BLaER1 (cell line): ENCODE measurements around the gene PXDN.
"Not testable (repeated sequence)": the region's sequence is repeated elsewhere in the genome, so short reads cannot be mapped to it uniquely, and the experiment has no call there.

Experiments used
- H3K27ac ChIP-seq: shearing (Covaris generic); formaldehyde crosslinking; 2 replicates; pipeline ENCODE4 v1.8.1; 2022
- H3K27me3 ChIP-seq: shearing (Covaris generic); formaldehyde crosslinking; 2 replicates; pipeline ENCODE4 v1.8.1; 2022
- H3K36me3 ChIP-seq: shearing (Covaris generic); formaldehyde crosslinking; 2 replicates; pipeline ENCODE4 v1.8.1; 2022
- H3K4me1 ChIP-seq: shearing (Covaris generic); formaldehyde crosslinking; 2 replicates; pipeline ENCODE4 v1.8.1; 2022
- H3K4me2 ChIP-seq: shearing (Covaris generic); formaldehyde crosslinking; 2 replicates; pipeline ENCODE4 v1.8.1; 2022
- H3K4me3 ChIP-seq: shearing (Covaris generic); formaldehyde crosslinking; 2 replicates; pipeline ENCODE4 v1.8.1; 2022
- H3K9ac ChIP-seq: shearing (Covaris generic); formaldehyde crosslinking; 2 replicates; pipeline ENCODE4 v1.8.1; 2022
- H3K9me3 ChIP-seq: shearing (Covaris generic); formaldehyde crosslinking; 2 replicates; pipeline ENCODE4 v1.8.1; 2022
- H4K20me1 ChIP-seq: shearing (Covaris generic); formaldehyde crosslinking; 2 replicates; pipeline ENCODE4 v1.8.1; 2022
- Cebpa-rat ChIP-seq: shearing (Covaris generic); IDR thresholded peaks from 2 replicates; pipeline ENCODE4 v1.8.1; 2022

The PXDN gene

GRCh38 chr2:1716441-1716840 is 27.9 kb downstream of the PXDN start:
- peaks cover 96% of the 10 kb centered on the region for H4K20me1 ChIP-seq
- peaks cover 98% of the 10 kb centered on the region for H3K4me1 ChIP-seq
- H3K9me3 ChIP-seq: no peaks in the 10 kb centered on the region
- H3K4me3 ChIP-seq: no peak overlapping the region; the same call in 1 of the 2 replicates
- H3K9ac ChIP-seq: peak overlapping the region; percentile 80
- H3K27ac ChIP-seq: peak overlapping the region; percentile 86
- TF ChIP-seq Cebpa-rat: no peak
- peak overlapping the region; percentile 100 for H3K4me2 ChIP-seq
- no peaks in the 10 kb centered on the region for H3K27me3 ChIP-seq
- H3K36me3 ChIP-seq: peaks cover 6% of the 10 kb centered on the region; the same call in 1 of the 2 replicates

- not testable (repeated sequence) for H3K36me3 ChIP-seq, H3K9me3 ChIP-seq, H3K27me3 ChIP-seq
- Histone ChIP-seq H3K4me3 (peak overlapping the region; percentile 60), H3K9ac (peak overlapping the region; percentile 80), H3K4me1 (peaks cover 98% of the 10 kb centered on the region), H4K20me1 (peaks cover 94% of the 10 kb centered on the region), H3K27ac (peak overlapping the region; percentile 86), H3K4me2 (peak overlapping the region; percentile 100)
Measured at GRCh38 chr2:1716014-1716305, 28.4 kb downstream of the PXDN start.

GRCh38 chr2:1715184-1716013 is 28.9 kb downstream of the PXDN start:
- Histone ChIP-seq H3K27ac (peak overlapping the region; percentile 86), H3K4me2 (peak overlapping the region; percentile 100), H3K27me3 (no peaks in the 10 kb centered on the region), H4K20me1 (peaks cover 94% of the 10 kb centered on the region), H3K9me3 (no peaks in the 10 kb centered on the region), H3K4me1 (peaks cover 98% of the 10 kb centered on the region), H3K9ac (peak overlapping the region; percentile 80), H3K4me3 (peak overlapping the region; percentile 60), H3K36me3 (peaks cover 6% of the 10 kb centered on the region; the same call in 1 of the 2 replicates)
- no peak for TF ChIP-seq Cebpa-rat

GRCh38 chr2:1714291-1715064 is 29.8 kb downstream of the PXDN start:
- H4K20me1 ChIP-seq: peaks cover 97% of the 10 kb centered on the region
- H3K4me1 ChIP-seq: peaks cover 100% of the 10 kb centered on the region

GRCh38 chr2:1713839-1714236 is 30.5 kb downstream of the PXDN start:
- Histone ChIP-seq H3K4me1 (peaks cover 100% of the 10 kb centered on the region), H3K36me3 (peaks cover 12% of the 10 kb centered on the region; the same call in 1 of the 2 replicates), H3K27ac (peak overlapping the region; percentile 86), H3K9ac (peak overlapping the region; percentile 80), H3K4me2 (peak overlapping the region; percentile 100), H3K9me3 (no peaks in the 10 kb centered on the region), H3K4me3 (peak overlapping the region; percentile 60), H3K27me3 (no peaks in the 10 kb centered on the region), H4K20me1 (peaks cover 97% of the 10 kb centered on the region)
- TF ChIP-seq Cebpa-rat: no peak

More at GRCh38 chr2:1714291-1715064, 29.8 kb downstream of the PXDN start:
- no peaks in the 10 kb centered on the region for H3K27me3 ChIP-seq
- peak overlapping the region; percentile 80 for H3K9ac ChIP-seq
- peak overlapping the region; percentile 100 for H3K4me2 ChIP-seq
- H3K27ac ChIP-seq: peak overlapping the region; percentile 86
- peaks cover 6% of the 10 kb centered on the region; the same call in 1 of the 2 replicates for H3K36me3 ChIP-seq
- no peak for TF ChIP-seq Cebpa-rat
- peak overlapping the region; percentile 60 for H3K4me3 ChIP-seq
- no peaks in the 10 kb centered on the region for H3K9me3 ChIP-seq

DNA sequence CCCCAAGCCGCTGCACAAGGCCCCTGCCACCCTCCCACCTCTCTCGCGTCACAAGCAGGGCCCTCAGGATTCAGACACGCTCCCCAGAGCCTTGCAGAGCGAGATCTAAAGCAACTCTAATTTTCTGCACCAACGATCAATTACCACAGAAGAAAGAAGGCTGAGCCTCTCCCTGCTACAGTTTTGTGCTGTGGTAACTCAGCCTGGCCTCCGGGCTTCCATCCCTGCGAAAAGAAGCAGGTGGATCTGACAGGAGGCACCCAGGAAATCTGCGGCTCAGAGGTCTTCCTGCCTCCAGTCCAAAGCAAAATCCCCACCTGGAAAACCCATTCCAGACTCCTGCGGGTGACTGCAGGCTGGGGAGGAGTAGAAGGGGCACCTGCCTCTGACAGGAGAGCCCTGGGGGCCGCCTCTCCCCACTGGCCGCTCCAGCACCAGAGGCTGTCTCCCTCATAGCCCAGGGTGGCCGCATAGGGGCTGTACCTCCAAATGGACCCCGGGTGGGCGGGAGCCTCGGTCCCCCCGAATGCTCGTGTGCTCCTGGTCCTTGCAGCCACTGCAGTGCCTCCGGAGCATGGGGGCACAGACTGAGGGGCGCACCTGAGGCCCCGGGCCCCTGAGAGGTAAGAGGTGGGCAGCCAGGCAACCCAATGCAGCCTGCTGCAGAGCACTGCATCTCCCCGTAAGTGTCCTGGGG is 31.0 kb downstream of the PXDN start:
- no peak for TF ChIP-seq Cebpa-rat
- no peaks in the 10 kb centered on the region for H3K27me3 ChIP-seq
- peaks cover 100% of the 10 kb centered on the region for H3K4me1 ChIP-seq
- H4K20me1 ChIP-seq: peaks cover 98% of the 10 kb centered on the region
- 0 out of 2 replicates have a peak, but pooled peaks cover 6% of the 10 kb centered on the region for H3K36me3 ChIP-seq
- peak overlapping the region; percentile 60 for H3K4me3 ChIP-seq
- H3K27ac ChIP-seq: peak overlapping the region; percentile 86
- peak overlapping the region; percentile 100 for H3K4me2 ChIP-seq
- no peaks in the 10 kb centered on the region for H3K9me3 ChIP-seq
- peak overlapping the region; percentile 80 for H3K9ac ChIP-seq

DNA sequence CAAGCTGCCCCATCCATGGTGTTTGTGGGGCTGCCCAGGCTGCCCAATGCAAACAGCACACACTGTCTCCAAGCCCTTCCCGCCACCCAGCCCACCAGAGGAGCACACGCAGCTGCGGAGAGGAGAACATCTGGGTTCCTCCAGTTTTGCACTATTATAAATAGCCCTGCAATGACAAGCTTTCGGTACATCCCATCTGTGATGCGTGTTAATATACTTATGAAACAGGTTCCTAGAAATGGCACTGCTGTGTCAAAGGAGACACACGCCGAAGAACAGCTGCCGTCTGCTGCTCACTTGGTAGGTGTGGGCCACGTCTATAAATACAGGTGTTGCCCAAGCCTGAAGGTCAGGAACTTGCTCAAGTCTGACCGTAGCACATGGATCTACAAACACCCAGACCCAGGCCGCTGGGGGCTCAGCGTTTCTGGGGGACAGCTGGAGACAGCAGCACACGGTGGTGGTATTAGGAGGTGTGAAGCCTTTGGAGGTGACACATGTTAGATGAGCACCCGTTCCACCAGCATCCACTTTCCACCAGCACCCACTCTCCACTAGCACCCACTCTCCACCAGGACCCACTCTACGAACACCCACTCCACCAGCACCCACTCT is 34.3 kb downstream of the PXDN start:
- Histone ChIP-seq H3K27me3 (no peaks in the 10 kb centered on the region), H4K20me1 (peaks cover 97% of the 10 kb centered on the region), H3K36me3 (peaks cover 13% of the 10 kb centered on the region; the same call in 1 of the 2 replicates), H3K4me1 (peaks cover 99% of the 10 kb centered on the region), H3K9ac (peak overlapping the region; percentile 79), H3K27ac (peak overlapping the region; percentile 92), H3K4me3 (peak overlapping the region; percentile 33; the same call in 1 of the 2 replicates), H3K4me2 (peak overlapping the region; percentile 100), H3K9me3 (no peaks in the 10 kb centered on the region)
- TF ChIP-seq Cebpa-rat: no peak

DNA sequence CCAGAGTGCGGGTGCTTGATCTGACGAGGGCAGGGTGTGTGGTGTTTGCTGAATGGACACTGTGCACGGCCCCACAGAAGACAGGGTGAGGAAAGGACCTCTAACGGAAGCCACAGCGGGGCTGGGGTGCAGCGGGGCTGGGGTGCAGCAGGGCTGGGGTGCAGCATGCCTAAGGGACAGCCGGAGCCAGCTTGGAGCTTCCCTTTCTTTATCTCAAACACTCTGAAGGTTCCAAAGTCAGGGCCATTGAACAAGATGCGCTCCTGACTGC is 35.0 kb downstream of the PXDN start:
- Histone ChIP-seq H3K36me3 (peaks cover 13% of the 10 kb centered on the region; the same call in 1 of the 2 replicates), H3K27ac (peak overlapping the region; percentile 92), H3K4me1 (peaks cover 99% of the 10 kb centered on the region), H3K4me2 (peak overlapping the region; percentile 100), H4K20me1 (peaks cover 97% of the 10 kb centered on the region), H3K9ac (peak overlapping the region; percentile 79), H3K27me3 (no peaks in the 10 kb centered on the region), H3K9me3 (no peaks in the 10 kb centered on the region), H3K4me3 (peak overlapping the region; percentile 54; the same call in 1 of the 2 replicates)
- no peak for TF ChIP-seq Cebpa-rat
